Articular chondrocyte of knee joint (primary cell): Measurements from ENCODE around the gene MYO5B. TPM values are rescaled to one million over a fixed set of nuclear protein-coding genes. Genes with fewer than 3 reads are reported as not detected.

ENCODE experiments used
- small RNA-seq: library from RNA; depleted of rRNA; stranded (forward); fragments of <200 nt; gene quantifications from one replicate; pipeline ENCODE3, GENCODE V24; 2012
- total RNA-seq: library from RNA; depleted of rRNA; stranded (reverse); fragments of >200 nt; gene quantifications from 2 replicates; pipeline ENCODE4 v1.2.3, GENCODE V29; 2012

The MYO5B gene
- total RNA-seq, result 6.0 and 6.6 TPM in 2 replicates

DNA sequence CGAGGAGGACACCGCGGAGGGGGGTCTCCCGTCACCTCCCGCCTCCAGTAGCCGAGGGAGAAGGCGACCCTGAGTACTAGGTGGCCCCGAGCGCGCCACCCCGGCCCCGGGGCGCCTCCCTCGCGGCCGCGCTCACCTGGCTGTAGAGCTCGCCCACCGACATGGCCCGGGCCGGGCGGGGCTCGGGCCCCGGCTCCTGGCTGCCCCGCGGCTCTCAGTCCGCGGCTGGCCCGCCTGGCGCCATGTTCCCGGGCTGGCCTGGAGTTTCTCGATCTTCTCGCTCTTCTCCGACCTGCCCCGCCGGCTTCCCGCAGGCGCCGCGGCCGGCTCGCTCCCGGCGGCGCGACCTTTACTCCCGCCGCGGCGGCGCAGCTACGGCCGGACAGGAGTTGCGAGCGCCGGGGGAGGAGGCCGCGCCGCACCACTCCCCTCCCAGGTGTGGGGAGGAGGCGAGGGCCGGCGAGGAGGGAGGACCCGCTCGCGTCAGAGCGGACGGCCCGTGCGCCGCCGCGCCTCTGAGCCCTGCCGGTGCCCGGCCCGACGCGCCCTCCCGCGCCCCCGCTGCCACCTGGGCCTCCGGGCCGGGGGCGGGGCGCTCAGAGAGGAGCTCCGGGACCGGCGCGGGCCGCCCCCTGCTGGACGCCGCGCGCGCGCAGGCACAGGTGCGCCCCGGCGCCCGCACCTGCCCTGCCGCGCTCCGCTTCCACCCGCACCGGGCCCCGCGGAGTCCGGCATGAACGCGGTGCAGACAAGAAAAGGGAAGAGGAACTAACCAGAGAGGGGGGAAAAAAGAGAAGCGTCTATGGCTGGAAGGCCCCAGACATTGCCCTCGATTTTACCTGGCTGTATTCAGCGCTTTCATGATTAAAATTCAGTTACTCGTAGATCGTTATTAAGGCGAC is at the start of gene MYO5B:
Gene MYO5B, minus strand, starts transcription at position 517 of the 902 bp plus-strand sequence. Its CDS starts 354 bp downstream, at position 163.

GRCh38 chr18:49813319-49814146 is 381.4 kb downstream of the MYO5B start, which contains the start of gene ACAA2:
Gene ACAA2, minus strand, starts transcription at chr18:49813533. Its CDS starts 49 bp downstream, at chr18:49813484.

Small RNA genes lying within 50 kb of the gene (small RNA-seq; reads per million reads assigned to genes)
- gene RF00019 (not detected), gene RF00283 (not detected), gene RN7SL310P (not detected), gene RNA5SP457 (not detected), gene SCARNA17 (not detected)

Other genes starting within 250 kb of the MYO5B start
- 0.52 and 0.54 TPM in 2 replicates for gene CFAP53, start 71.3 kb upstream of the MYO5B start, total RNA-seq
- 37.8 and 38.4 TPM in 2 replicates for gene MBD1, start 86.4 kb upstream of the MYO5B start, total RNA-seq
- gene CXXC1, start 92.5 kb upstream of the MYO5B start, total RNA-seq, result 20.0 and 27.2 TPM in 2 replicates
- 10.7 and 16.4 TPM in 2 replicates for gene SKA1, start 179.9 kb upstream of the MYO5B start, total RNA-seq